GM23248 (cell line): ENCODE results near the gene HTATSF1.

ENCODE experiments used
- EZH2 ChIP-seq: fragments of 200-600 bp; sonication (generic); IDR thresholded peaks from 2 replicates; pipeline ENCODE4 v1.6.1; 2018; ENCODE audit warnings: antibody characterized with exemption, mild to moderate bottlenecking; ENCODE audit not compliant: insufficient read depth, poor library complexity, severe bottlenecking
- EZH2phosphoT487 ChIP-seq: fragments of 200-600 bp; sonication (generic); IDR thresholded peaks from 2 replicates; pipeline ENCODE4 v1.6.1; 2018; ENCODE audit warnings: antibody characterized with exemption, moderate library complexity, mild to moderate bottlenecking, low read depth; ENCODE audit not compliant: insufficient read depth

GRCh38 chrX:136549226-136549625 is 51.8 kb downstream of the HTATSF1 start:
- TF ChIP-seq EZH2phosphoT487: no peak
- TF ChIP-seq EZH2: no peak
